ENCODE data around the gene KIAA0232. TPM values are rescaled to one million over a fixed set of nuclear protein-coding genes. Genes with fewer than 3 reads are reported as not detected.
A peak's percentile ranks its signal among the peaks of the same experiment; 100 is the strongest.
"Not testable (repeated sequence)": the region's sequence is repeated elsewhere in the genome, so short reads cannot be mapped to it uniquely, and the experiment has no call there.

The KIAA0232 gene
- total and polyA plus RNA-seq, 4 donors, result 8.9 to 34.4 (median 18.5) TPM

GRCh38 chr4:6783111-6783981, 819 bp downstream of the KIAA0232 start:
- H3K4me3 ChIP-seq (ENCODE audit: low read depth in 1 of 3, low read length in 3 of 3), result peak overlapping the region; percentile 76 to 94 (median 84)
- peak overlapping the region; percentile 50 to 83 for H3K9ac ChIP-seq (ENCODE audit: low read depth in 1 of 2, low read length in 2 of 2)
- no peaks in the 10 kb centered on the region for H3K9me3 ChIP-seq (ENCODE audit: control insufficient read depth in 4 of 4, low read length in 3 of 4)
- H3K36me3 ChIP-seq (ENCODE audit: control insufficient read depth in 4 of 4, insufficient read depth in 3 of 4, low read depth in 1 of 4, low read length in 3 of 4), result peaks cover 0 to 2% (median under 1%) of the 10 kb centered on the region in 4 donors
- H3K4me1 ChIP-seq (ENCODE audit: control insufficient read depth in 4 of 4, insufficient read depth in 4 of 4, low read length in 3 of 4), result peaks cover 4 to 43% (median 29%) of the 10 kb centered on the region in 4 donors
- whole genome bisulfite sequencing, result 2% methylated on average over 89 of the region's 91 CpGs
- H3K27ac ChIP-seq (ENCODE audit: low read depth in 1 of 2, low read length in 2 of 2), result peak overlapping the region; percentile 98
- TF ChIP-seq RAD21 (IDR thresholded peaks at IDR 0.05), result peak in 1 of 2 donors; percentile 43
- TF ChIP-seq, protein P1, sequence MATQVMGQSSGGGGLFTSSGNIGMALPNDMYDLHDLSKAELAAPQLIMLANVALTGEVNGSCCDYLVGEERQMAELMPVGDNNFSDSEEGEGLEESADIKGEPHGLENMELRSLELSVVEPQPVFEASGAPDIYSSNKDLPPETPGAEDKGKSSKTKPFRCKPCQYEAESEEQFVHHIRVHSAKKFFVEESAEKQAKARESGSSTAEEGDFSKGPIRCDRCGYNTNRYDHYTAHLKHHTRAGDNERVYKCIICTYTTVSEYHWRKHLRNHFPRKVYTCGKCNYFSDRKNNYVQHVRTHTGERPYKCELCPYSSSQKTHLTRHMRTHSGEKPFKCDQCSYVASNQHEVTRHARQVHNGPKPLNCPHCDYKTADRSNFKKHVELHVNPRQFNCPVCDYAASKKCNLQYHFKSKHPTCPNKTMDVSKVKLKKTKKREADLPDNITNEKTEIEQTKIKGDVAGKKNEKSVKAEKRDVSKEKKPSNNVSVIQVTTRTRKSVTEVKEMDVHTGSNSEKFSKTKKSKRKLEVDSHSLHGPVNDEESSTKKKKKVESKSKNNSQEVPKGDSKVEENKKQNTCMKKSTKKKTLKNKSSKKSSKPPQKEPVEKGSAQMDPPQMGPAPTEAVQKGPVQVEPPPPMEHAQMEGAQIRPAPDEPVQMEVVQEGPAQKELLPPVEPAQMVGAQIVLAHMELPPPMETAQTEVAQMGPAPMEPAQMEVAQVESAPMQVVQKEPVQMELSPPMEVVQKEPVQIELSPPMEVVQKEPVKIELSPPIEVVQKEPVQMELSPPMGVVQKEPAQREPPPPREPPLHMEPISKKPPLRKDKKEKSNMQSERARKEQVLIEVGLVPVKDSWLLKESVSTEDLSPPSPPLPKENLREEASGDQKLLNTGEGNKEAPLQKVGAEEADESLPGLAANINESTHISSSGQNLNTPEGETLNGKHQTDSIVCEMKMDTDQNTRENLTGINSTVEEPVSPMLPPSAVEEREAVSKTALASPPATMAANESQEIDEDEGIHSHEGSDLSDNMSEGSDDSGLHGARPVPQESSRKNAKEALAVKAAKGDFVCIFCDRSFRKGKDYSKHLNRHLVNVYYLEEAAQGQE (IDR thresholded peaks at IDR 0.05), result peak; percentile 63
- peak; percentile 7 for TF ChIP-seq SP1 (IDR thresholded peaks at IDR 0.05)
- TF ChIP-seq, protein P2, sequence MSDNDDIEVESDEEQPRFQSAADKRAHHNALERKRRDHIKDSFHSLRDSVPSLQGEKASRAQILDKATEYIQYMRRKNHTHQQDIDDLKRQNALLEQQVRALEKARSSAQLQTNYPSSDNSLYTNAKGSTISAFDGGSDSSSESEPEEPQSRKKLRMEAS (IDR thresholded peaks at IDR 0.05), result no peak
- H3K27me3 ChIP-seq (ENCODE audit: control insufficient read depth in 4 of 4, insufficient read depth in 4 of 4, low read length in 3 of 4), result no peaks in the 10 kb centered on the region
- DNase-seq (ENCODE audit: low spot score), result peak; percentile 95

DNA sequence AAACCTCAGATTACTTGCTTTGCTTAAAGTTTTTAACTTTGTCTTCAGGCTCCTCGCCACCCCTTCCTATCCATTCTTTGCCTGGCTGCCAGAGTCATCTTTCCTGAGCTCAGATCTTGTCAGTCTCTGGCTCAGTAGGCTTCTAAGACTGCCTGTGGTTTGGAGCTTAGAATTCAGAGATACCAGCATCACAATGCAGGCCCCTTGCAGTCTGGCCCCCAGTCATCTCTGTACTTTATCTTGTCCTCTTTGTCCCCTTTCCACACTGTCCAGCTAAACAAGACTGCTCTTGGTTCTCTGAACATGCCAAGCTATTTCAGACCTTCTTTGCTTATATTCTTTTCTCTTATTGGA, 3.0 kb downstream of the KIAA0232 start:
- no peaks in the 10 kb centered on the region for H3K27me3 ChIP-seq (ENCODE audit: control insufficient read depth in 4 of 4, insufficient read depth in 4 of 4, low read length in 3 of 4)
- H3K9me3 ChIP-seq (ENCODE audit: control insufficient read depth in 4 of 4, low read length in 3 of 4), result no peaks in the 10 kb centered on the region
- H3K4me1 ChIP-seq (ENCODE audit: control insufficient read depth in 4 of 4, insufficient read depth in 4 of 4, low read length in 3 of 4), result peaks cover 4 to 34% (median 21%) of the 10 kb centered on the region in 4 donors
- no peak for DNase-seq (ENCODE audit: low spot score)
- H3K36me3 ChIP-seq (ENCODE audit: control insufficient read depth in 4 of 4, insufficient read depth in 3 of 4, low read depth in 1 of 4, low read length in 3 of 4), result peaks cover 0 to 3% (median 1%) of the 10 kb centered on the region in 4 donors
- H3K9ac ChIP-seq (ENCODE audit: low read depth in 1 of 2, low read length in 2 of 2), result no peak overlapping the region
- 100% methylated on average over 1 of the region's 1 CpG for WGBS
- H3K27ac ChIP-seq (ENCODE audit: low read depth in 1 of 2, low read length in 2 of 2), result no peak overlapping the region
- no peak for TF ChIP-seq FOXA1 (IDR thresholded peaks at IDR 0.05)
- TF ChIP-seq JUND (IDR thresholded peaks at IDR 0.05), result no peak
- TF ChIP-seq, protein P3, sequence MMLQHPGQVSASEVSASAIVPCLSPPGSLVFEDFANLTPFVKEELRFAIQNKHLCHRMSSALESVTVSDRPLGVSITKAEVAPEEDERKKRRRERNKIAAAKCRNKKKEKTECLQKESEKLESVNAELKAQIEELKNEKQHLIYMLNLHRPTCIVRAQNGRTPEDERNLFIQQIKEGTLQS (IDR thresholded peaks at IDR 0.05), result no peak
- TF ChIP-seq, protein P2 (IDR thresholded peaks at IDR 0.05), result no peak
- no peak for TF ChIP-seq NR2F2 (IDR thresholded peaks at IDR 0.05)
- no peak for TF ChIP-seq SP1 (IDR thresholded peaks at IDR 0.05)
- TF ChIP-seq HNF4A (conservative IDR thresholded peaks at IDR 0.05), result no peak
- no peak for TF ChIP-seq FOXA2 (IDR thresholded peaks at IDR 0.05)
- no peak overlapping the region for H3K4me3 ChIP-seq (ENCODE audit: low read depth in 1 of 3, low read length in 3 of 3)

DNA sequence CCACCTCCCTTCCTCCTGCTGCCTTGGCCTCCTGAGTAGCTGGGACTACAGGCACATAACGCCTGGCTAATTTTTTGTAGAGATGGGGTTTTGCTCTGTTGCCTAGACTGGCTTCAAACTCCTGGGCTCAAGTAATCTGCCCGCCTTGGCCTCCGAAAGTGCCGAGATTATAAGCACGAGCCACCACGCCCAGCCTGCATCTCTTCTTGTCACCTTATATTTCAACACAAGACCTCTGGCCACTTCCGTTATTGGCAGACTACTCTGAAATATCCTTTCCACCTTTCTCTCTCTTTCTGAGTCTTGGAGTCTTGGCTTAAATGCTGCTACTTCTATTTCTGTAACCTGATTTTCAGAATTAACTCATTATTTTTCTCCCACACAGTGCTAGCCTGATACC, 5.6 kb downstream of the KIAA0232 start:
- no peaks in the 10 kb centered on the region for H3K27me3 ChIP-seq (ENCODE audit: control insufficient read depth in 4 of 4, insufficient read depth in 4 of 4, low read length in 3 of 4)
- peaks cover 4 to 30% (median 16%) of the 10 kb centered on the region in 4 donors for H3K4me1 ChIP-seq (ENCODE audit: control insufficient read depth in 4 of 4, insufficient read depth in 4 of 4, low read length in 3 of 4)
- no peaks in the 10 kb centered on the region for H3K9me3 ChIP-seq (ENCODE audit: control insufficient read depth in 4 of 4, low read length in 3 of 4)
- DNase-seq (ENCODE audit: low spot score), result no peak
- H3K36me3 ChIP-seq (ENCODE audit: control insufficient read depth in 4 of 4, insufficient read depth in 3 of 4, low read depth in 1 of 4, low read length in 3 of 4), result peaks cover 0 to 3% (median 1%) of the 10 kb centered on the region in 4 donors
- H3K9ac ChIP-seq (ENCODE audit: low read depth in 1 of 2, low read length in 2 of 2), result no peak overlapping the region
- TF ChIP-seq RXRA (IDR thresholded peaks at IDR 0.05) (no peak), HNF4G (IDR thresholded peaks at IDR 0.05) (no peak), ZBTB33 (IDR thresholded peaks at IDR 0.05) (no peak), YY1 (IDR thresholded peaks at IDR 0.05) (no peak)
- 71% methylated on average over 7 of the region's 7 CpGs for WGBS
- H3K4me3 ChIP-seq (ENCODE audit: low read depth in 1 of 3, low read length in 3 of 3), result no peak overlapping the region
- H3K27ac ChIP-seq (ENCODE audit: low read depth in 1 of 2, low read length in 2 of 2), result no peak overlapping the region

DNA sequence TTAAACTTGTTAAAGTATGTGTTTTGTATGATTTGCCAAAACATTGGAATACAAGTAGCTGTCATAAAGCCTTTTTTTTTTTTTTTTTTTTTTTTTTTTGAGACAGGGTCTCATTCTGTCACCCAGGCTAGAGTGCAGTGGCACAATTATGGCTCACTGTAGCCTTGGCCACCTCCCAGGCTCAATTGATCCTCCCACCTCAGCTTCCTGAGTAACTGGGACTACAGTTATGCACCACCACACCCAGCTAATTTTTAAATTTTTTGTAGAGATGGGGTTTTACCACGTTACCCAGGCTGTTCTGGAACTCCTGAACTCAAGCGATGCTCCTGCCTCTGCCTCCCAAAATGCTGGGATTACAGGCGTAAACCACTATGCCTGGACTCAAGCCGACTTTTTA, 8.7 kb downstream of the KIAA0232 start:
- H3K9me3 ChIP-seq (ENCODE audit: control insufficient read depth in 4 of 4, low read length in 3 of 4); H3K9ac ChIP-seq (ENCODE audit: low read depth in 1 of 2, low read length in 2 of 2); H3K36me3 ChIP-seq (ENCODE audit: control insufficient read depth in 4 of 4, insufficient read depth in 3 of 4, low read depth in 1 of 4, low read length in 3 of 4); H3K4me3 ChIP-seq (ENCODE audit: low read depth in 1 of 3, low read length in 3 of 3); H3K27ac ChIP-seq (ENCODE audit: low read depth in 1 of 2, low read length in 2 of 2); H3K27me3 ChIP-seq (ENCODE audit: control insufficient read depth in 4 of 4, insufficient read depth in 4 of 4, low read length in 3 of 4); H3K4me1 ChIP-seq (ENCODE audit: control insufficient read depth in 4 of 4, insufficient read depth in 4 of 4, low read length in 3 of 4); DNase-seq (ENCODE audit: low spot score): not testable (repeated sequence)
- 95% methylated on average over 4 of the region's 4 CpGs for WGBS
